ENCODE results near the gene ENOX1. TPM values are rescaled to one million over a fixed set of nuclear protein-coding genes. Genes with fewer than 3 reads are reported as not detected.

Gene ENOX1
- total and polyA plus RNA-seq, 2 of the 8 experiments (the other 6 are each of a cell fraction or from before 2014, with no cell fraction given), result 0.23 to 0.37 TPM

DNA sequence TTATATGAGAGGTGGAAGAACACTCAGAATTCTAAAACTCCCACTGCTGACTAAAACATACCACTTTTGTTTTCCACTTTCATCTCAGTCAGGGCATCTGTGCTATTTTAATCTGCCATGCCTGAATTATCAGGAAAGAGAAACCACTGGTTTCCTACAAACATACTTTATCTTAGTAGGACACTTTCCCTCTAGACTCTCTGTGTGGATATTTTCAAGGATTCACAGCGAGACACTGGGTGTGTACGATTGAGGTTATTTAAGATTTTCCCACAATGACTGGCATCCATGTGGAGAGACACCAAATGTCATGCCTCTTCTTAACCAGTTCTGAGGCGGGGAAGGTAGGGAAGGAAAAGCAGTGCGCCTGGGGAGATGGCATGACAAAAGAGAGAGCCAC is 212.2 kb downstream of the ENOX1 start (continued):
- no peak for TF ChIP-seq CHD7 (IDR thresholded peaks at IDR 0.05; ENCODE audit: insufficient replicate concordance, low read length)
- TF ChIP-seq EZH2 (IDR thresholded peaks at IDR 0.05; ENCODE audit: low read depth, low read length, severe bottlenecking), result no peak
- TF ChIP-seq, protein P1, sequence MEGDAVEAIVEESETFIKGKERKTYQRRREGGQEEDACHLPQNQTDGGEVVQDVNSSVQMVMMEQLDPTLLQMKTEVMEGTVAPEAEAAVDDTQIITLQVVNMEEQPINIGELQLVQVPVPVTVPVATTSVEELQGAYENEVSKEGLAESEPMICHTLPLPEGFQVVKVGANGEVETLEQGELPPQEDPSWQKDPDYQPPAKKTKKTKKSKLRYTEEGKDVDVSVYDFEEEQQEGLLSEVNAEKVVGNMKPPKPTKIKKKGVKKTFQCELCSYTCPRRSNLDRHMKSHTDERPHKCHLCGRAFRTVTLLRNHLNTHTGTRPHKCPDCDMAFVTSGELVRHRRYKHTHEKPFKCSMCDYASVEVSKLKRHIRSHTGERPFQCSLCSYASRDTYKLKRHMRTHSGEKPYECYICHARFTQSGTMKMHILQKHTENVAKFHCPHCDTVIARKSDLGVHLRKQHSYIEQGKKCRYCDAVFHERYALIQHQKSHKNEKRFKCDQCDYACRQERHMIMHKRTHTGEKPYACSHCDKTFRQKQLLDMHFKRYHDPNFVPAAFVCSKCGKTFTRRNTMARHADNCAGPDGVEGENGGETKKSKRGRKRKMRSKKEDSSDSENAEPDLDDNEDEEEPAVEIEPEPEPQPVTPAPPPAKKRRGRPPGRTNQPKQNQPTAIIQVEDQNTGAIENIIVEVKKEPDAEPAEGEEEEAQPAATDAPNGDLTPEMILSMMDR (IDR thresholded peaks at IDR 0.05; ENCODE audit: control extremely low read depth in 1 of 3, insufficient read depth in 1 of 3, low read depth in 1 of 3, low read length in 3 of 3), result no peak
- TF ChIP-seq, protein P2, sequence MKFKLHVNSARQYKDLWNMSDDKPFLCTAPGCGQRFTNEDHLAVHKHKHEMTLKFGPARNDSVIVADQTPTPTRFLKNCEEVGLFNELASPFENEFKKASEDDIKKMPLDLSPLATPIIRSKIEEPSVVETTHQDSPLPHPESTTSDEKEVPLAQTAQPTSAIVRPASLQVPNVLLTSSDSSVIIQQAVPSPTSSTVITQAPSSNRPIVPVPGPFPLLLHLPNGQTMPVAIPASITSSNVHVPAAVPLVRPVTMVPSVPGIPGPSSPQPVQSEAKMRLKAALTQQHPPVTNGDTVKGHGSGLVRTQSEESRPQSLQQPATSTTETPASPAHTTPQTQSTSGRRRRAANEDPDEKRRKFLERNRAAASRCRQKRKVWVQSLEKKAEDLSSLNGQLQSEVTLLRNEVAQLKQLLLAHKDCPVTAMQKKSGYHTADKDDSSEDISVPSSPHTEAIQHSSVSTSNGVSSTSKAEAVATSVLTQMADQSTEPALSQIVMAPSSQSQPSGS (IDR thresholded peaks at IDR 0.05; ENCODE audit: low read length), result no peak
- TF ChIP-seq SAP30 (IDR thresholded peaks at IDR 0.05; ENCODE audit: insufficient read depth, insufficient replicate concordance, low read length), result no peak
- TF ChIP-seq GTF2F1 (IDR thresholded peaks at IDR 0.05; ENCODE audit: borderline replicate concordance, low read depth, low read length), result no peak

All from H1 (cell line).